Suprapubic skin (tissue), 4 donors: ENCODE results near the gene PHF3. TPM values are rescaled to one million over a fixed set of nuclear protein-coding genes. Genes with fewer than 3 reads are reported as not detected.

Source experiments
- DNase-seq, 2 donors: peaks; one replicate each; pipeline ENCODE4 v3.0.0-alpha.2; 2019; ENCODE audit warnings: low spot score in 2 of 2
- H3K27ac ChIP-seq: fragments of 200-600 bp; sonication (generic); one replicate; pipeline ENCODE4 v1.5.1; 2019
- H3K27me3 ChIP-seq: fragments of 200-600 bp; sonication (generic); one replicate; pipeline ENCODE4 v1.5.1; 2019
- H3K36me3 ChIP-seq: fragments of 200-600 bp; sonication (generic); one replicate; pipeline ENCODE4 v1.5.1; 2019
- H3K4me1 ChIP-seq: fragments of 200-600 bp; sonication (generic); one replicate; pipeline ENCODE4 v1.5.1; 2019
- H3K4me3 ChIP-seq: fragments of 200-600 bp; sonication (generic); one replicate; pipeline ENCODE4 v1.5.1; 2019; ENCODE audit warnings: mild to moderate bottlenecking
- H3K9me3 ChIP-seq: fragments of 200-600 bp; sonication (generic); one replicate; pipeline ENCODE4 v1.5.1; 2019
- CTCF ChIP-seq, 2 donors: fragments of 200-600 bp in 1 of 2; fragments of 450-650 bp in 1 of 2; sonication (generic) in 1 of 2; IDR thresholded peaks; one replicate each; pipeline ENCODE4 v1.5.1; 2016 to 2019; ENCODE audit warnings: antibody characterized with exemption in 2 of 2, mild to moderate bottlenecking in 1 of 2, moderate library complexity in 1 of 2
- EP300 ChIP-seq: sonication (generic); formaldehyde crosslinking; IDR thresholded peaks from one replicate; pipeline ENCODE4 v1.6.1; 2017; ENCODE audit warnings: antibody characterized with exemption
- POLR2A ChIP-seq, 2 donors: fragments of 450-650 bp; IDR thresholded peaks; one replicate each; pipeline ENCODE4 v1.6.1; 2017; ENCODE audit warnings: antibody characterized with exemption in 2 of 2, mild to moderate bottlenecking in 2 of 2, moderate library complexity in 2 of 2
- POLR2AphosphoS5 ChIP-seq, 3 donors: sonication (generic); formaldehyde crosslinking; IDR thresholded peaks; one replicate each; pipeline ENCODE4 v1.6.1; 2017; ENCODE audit warnings: antibody characterized with exemption in 3 of 3
- WGBS: methylation state at CpG from one replicate; pipeline ENCODE4 v1.1.5; 2018; 5-methylcytosine and 5-hydroxymethylcytosine counted together
- total RNA-seq, 4 donors: library from RNA; depleted of rRNA; stranded (reverse); fragments of >200 nt; gene quantifications; one replicate each; pipeline ENCODE4 v1.1.0, GENCODE V29; 2016

The PHF3 gene
- total RNA-seq, 4 donors from 2014 or later: 38.1 to 98.5 (median 49.3) TPM

DNA sequence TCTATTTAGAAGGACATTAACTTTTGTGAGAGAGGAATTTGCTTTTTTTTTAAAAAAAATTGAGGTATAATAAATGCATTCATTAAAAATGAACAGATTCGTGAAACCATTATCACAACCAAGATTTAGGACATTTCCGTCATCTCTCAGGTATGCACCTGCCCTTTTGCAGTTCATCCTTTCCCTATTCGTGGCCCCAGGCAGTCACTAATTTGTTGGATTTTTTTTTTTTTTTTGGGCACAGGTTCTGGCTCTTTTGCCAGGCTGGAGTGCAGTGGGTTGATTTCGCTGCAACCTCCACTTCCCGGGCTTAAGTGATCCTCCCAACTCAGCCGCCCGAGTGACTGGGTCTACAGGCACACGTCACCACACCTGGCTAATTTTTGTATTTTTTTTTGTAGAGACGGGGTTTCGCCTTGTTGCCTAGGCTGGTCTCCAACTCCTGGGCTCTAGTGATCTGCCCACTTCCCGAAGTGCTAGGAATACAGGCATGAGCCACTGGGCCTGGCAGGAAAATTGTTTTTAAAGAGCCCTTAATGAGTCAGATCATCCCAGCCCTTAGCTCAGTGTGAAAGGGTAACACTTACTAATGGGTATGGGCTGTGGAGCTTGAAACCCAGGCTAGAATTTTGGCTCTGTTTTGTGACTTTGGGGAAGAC, 9.2 kb downstream of the PHF3 start:
- H3K4me1 ChIP-seq: peaks cover 53% of the 10 kb centered on the region
- H3K4me3 ChIP-seq: no peak overlapping the region
- H3K9me3 ChIP-seq: no peaks in the 10 kb centered on the region
- H3K36me3 ChIP-seq: peaks cover 3% of the 10 kb centered on the region
- no peak for TF ChIP-seq POLR2A (IDR thresholded peaks at IDR 0.05)
- TF ChIP-seq POLR2AphosphoS5 (IDR thresholded peaks at IDR 0.05): no peak
- no peak for TF ChIP-seq CTCF (IDR thresholded peaks at IDR 0.05)
- no peak for TF ChIP-seq EP300
- DNase-seq: no peak
- WGBS: 50% methylated on average over 11 of the region's 11 CpGs
- H3K27ac ChIP-seq: no peak overlapping the region
- no peaks in the 10 kb centered on the region for H3K27me3 ChIP-seq

- H3K27me3 ChIP-seq: no peaks in the 10 kb centered on the region
- DNase-seq: no peak
- no peak overlapping the region for H3K4me3 ChIP-seq
- no peaks in the 10 kb centered on the region for H3K9me3 ChIP-seq
- WGBS: 53% methylated on average over 2 of the region's 2 CpGs
- TF ChIP-seq POLR2A (IDR thresholded peaks at IDR 0.05): no peak
- no peak for TF ChIP-seq CTCF (IDR thresholded peaks at IDR 0.05)
- TF ChIP-seq POLR2AphosphoS5 (IDR thresholded peaks at IDR 0.05): no peak
- TF ChIP-seq EP300: no peak
- peaks cover 36% of the 10 kb centered on the region for H3K4me1 ChIP-seq
- no peak overlapping the region for H3K27ac ChIP-seq
- H3K36me3 ChIP-seq: no peaks in the 10 kb centered on the region
Observed at GRCh38 chr6:63649269-63649668, 13.7 kb downstream of the PHF3 start.

DNA sequence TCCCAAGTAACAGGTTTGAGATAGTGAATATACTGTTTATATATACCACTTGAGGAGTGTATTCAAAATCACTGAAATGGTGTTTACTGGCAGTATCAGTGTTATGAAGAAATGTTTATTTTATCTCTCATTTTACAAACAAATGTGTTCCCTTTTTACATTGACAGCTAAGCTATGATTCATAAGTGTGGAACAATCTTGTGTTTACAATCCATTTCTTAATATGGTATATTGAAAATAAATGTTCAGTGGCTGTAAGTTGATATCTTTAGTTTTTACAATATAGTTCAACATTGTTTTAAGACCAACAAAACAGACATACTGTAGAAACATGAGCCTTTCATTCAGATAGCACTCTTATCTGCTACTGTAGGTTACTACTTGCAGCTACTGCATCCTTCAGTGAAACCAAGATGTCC, 14.3 kb downstream of the PHF3 start:
- Histone ChIP-seq H3K27ac (no peak overlapping the region), H3K9me3 (no peaks in the 10 kb centered on the region), H3K4me3 (no peak overlapping the region), H3K27me3 (no peaks in the 10 kb centered on the region), H3K36me3 (no peaks in the 10 kb centered on the region), H3K4me1 (peaks cover 31% of the 10 kb centered on the region)
- TF ChIP-seq POLR2A (IDR thresholded peaks at IDR 0.05) (no peak), EP300 (no peak), POLR2AphosphoS5 (IDR thresholded peaks at IDR 0.05) (no peak), CTCF (IDR thresholded peaks at IDR 0.05) (no peak)
- no peak for DNase-seq

- H3K27ac ChIP-seq: no peak overlapping the region
- no peaks in the 10 kb centered on the region for H3K27me3 ChIP-seq
- no peaks in the 10 kb centered on the region for H3K9me3 ChIP-seq
- no peaks in the 10 kb centered on the region for H3K36me3 ChIP-seq
- no peak for TF ChIP-seq POLR2A (IDR thresholded peaks at IDR 0.05)
- no peak for TF ChIP-seq POLR2AphosphoS5 (IDR thresholded peaks at IDR 0.05)
- TF ChIP-seq EP300: no peak
- no peak for TF ChIP-seq CTCF (IDR thresholded peaks at IDR 0.05)
- no peak overlapping the region for H3K4me3 ChIP-seq
- peaks cover 23% of the 10 kb centered on the region for H3K4me1 ChIP-seq
- 85% methylated on average over 2 of the region's 2 CpGs for WGBS
- DNase-seq: no peak
Observed at GRCh38 chr6:63652980-63653379, 17.4 kb downstream of the PHF3 start.

GRCh38 chr6:63660757-63661156, 25.2 kb downstream of the PHF3 start:
- Histone ChIP-seq H3K9me3 (no peaks in the 10 kb centered on the region), H3K27me3 (no peaks in the 10 kb centered on the region), H3K4me1 (peaks cover 22% of the 10 kb centered on the region), H3K27ac (no peak overlapping the region), H3K36me3 (no peaks in the 10 kb centered on the region), H3K4me3 (no peak overlapping the region)
- 90% methylated on average over 1 of the region's 1 CpG for WGBS
- TF ChIP-seq POLR2AphosphoS5 (IDR thresholded peaks at IDR 0.05) (no peak), POLR2A (IDR thresholded peaks at IDR 0.05) (no peak), EP300 (no peak), CTCF (IDR thresholded peaks at IDR 0.05) (no peak)
- no peak for DNase-seq
